Measurements from ENCODE around the gene HSD17B3. TPM values are rescaled to one million over a fixed set of nuclear protein-coding genes. Genes with fewer than 3 reads are reported as not detected.
"Not testable (repeated sequence)": the region's sequence is repeated elsewhere in the genome, so short reads cannot be mapped to it uniquely, and the experiment has no call there.

HSD17B3 gene
- total RNA-seq, 1 donor from 2014 or later = 1.3 TPM

DNA sequence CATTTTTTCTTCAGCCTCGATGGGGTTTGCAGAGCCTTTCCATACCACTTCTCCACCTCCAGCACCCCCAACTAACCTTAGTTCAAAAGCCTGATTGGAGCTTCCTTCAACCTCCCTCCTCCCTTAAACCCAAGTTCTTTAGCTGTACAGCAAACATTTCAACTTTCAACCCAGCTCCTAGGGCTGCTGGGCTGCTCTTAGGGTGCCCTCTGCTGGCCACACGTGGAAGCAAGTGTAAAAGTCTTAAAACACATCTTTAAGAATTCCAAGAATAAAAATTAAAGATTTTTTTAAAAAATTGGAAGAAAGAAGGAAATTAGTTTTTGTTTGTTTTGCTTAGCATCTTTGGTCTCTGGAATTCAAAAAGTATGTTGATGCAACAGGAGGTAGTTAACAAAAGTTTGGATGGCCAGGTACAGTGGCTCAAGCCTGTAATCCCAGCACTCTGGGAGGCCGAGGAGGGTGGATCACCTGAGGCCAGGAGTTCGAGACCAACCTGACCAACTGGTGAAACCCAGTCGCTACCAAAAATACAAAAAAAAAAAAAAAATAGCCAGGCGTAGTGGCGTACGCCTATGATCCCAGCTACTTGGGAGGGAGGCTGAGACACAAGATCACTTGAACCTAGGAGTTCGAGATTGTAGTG, 15.5 kb upstream of the HSD17B3 start:
- intact Hi-C loops (cut with DNase I) = loop anchor here (2.0 kb wide), 1 partner anchor 85 kb away; no protein-coding TSS in a partner anchor
- DNase-seq (peak; percentile 77), ATAC-seq (ENCODE audit: poor library complexity) (peak; percentile 79)

GRCh38 chr9:96309850-96310249, 7.9 kb upstream of the HSD17B3 start:
- DNase-seq (no peak), ATAC-seq (ENCODE audit: poor library complexity) (no peak)
- intact Hi-C loops (cut with DNase I) = no loop called here

DNA sequence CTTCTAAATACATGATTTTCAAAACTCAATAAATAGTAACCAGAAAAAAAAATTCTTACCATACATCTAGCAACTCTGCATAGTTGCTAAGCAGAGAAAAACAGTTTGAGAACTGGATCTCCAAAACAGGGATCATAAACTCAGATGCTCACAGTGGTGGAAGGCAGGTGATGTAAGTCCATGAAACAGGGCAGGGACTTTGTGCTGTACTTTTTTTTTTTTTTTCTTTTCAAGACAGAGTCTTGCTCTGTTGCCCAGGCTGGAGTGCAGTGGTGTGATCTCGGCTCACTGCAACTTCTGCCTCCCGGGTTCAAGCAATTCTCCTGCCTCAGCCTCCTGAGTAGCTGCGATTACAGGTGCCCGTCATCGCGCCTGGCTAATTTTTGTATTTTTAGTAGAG, 5.0 kb upstream of the HSD17B3 start:
- DNase-seq; intact Hi-C loops (cut with DNase I); ATAC-seq (ENCODE audit: poor library complexity): not testable (repeated sequence)

GRCh38 chr9:96305171-96305570, 3.2 kb upstream of the HSD17B3 start:
- ATAC-seq (ENCODE audit: poor library complexity) = no peak
- intact Hi-C loops (cut with DNase I) = no loop called here
- DNase-seq = no peak

DNA sequence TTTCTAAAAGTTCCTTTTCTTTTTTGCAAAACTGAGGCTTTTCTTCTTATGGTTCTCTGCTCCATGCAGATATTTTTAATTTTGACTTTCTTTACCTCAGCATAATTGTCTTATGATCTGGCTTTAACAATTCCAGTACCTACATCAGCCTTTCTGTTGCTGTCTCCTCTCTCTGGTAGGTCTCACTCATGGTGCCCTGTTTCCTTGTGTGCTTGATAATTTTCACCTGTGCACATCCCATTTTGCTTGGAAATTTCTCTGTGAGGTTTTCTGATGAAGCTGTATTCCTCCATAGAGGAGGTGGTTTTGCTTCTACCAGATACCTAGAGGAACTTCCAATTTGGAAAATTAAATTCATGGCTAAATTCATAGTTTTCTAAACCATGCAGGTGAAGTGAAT, 2.3 kb upstream of the HSD17B3 start:
- DNase-seq (no peak), ATAC-seq (ENCODE audit: poor library complexity) (no peak)
- intact Hi-C loops (cut with DNase I) = no loop called here

DNA sequence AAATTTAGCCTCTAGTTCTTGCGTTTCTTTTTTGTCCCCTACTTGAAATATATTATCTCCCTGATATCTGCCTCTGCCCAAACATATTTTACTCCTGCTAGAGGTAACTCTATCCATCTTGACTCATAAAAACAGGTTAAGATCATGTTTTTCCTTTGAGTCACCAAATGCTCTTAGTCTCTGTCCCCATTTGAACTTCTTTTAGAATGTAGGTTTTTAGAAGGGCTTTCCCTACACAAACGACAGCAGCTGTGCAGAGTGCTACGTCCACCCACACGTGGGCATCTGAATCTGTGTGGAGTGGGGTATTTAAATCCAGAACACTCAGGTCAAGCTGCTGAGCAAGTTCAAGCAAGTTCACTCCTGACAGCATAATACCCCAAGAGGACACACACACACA, 2.2 kb downstream of the HSD17B3 start:
- intact Hi-C loops (cut with DNase I) = no loop called here
- ATAC-seq (ENCODE audit: poor library complexity) (no peak), DNase-seq (no peak)

DNA sequence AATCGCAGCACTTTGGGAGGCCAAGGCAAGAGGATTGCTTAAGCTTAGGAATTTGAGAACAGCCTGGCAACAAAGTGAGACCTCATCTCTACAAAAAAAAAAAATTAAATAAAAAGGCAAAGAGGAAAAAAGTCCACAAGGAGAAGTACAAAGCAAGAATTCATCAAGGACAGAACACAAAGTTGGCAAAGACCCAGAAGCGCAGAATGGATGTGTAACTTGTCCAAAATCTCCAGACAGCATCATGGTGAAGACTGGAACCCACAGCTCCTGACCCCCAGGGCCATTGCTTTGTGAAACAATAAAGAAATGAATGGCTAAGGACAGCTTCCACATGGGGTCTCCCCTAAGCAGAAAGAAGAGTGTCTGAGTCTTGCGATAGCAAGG, 7.8 kb downstream of the HSD17B3 start:
- intact Hi-C loops (cut with DNase I) = no loop called here
- DNase-seq (no peak), ATAC-seq (ENCODE audit: poor library complexity) (no peak)

- DNase-seq (no peak), ATAC-seq (ENCODE audit: poor library complexity) (no peak)
- intact Hi-C loops (cut with DNase I) = no loop called here
Observed at GRCh38 chr9:96293498-96294158, 8.3 kb downstream of the HSD17B3 start.

GRCh38 chr9:96289392-96289791, 12.6 kb downstream of the HSD17B3 start:
- intact Hi-C loops (cut with DNase I) = no loop called here
- no peak for ATAC-seq (ENCODE audit: poor library complexity)
- no peak for DNase-seq

- ATAC-seq (ENCODE audit: poor library complexity) = no peak
- intact Hi-C loops (cut with DNase I) = no loop called here
- no peak for DNase-seq
Observed at GRCh38 chr9:96281641-96282040, 20.3 kb downstream of the HSD17B3 start.

GRCh38 chr9:96279932-96280331, 22.0 kb downstream of the HSD17B3 start:
- ATAC-seq (ENCODE audit: poor library complexity) = no peak
- intact Hi-C loops (cut with DNase I) = no loop called here
- DNase-seq = no peak

DNA sequence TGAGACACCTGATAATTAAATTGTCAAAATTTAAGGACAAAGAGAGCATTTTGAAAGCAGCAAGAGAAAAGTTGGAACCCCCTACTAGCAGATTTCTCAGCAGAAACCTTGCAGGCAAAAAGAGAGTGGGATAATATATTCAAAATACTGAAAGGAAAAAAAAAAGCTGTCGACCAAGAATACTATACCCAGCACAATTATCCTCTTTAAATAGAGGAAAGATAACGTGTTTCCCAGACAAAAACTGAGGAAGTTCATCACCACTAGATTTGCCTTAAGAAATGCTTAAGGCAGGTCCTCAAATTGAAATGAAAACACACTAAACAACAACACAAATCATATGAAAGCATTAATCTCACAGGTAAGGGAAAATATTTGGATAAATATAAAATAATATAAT, 27.0 kb downstream of the HSD17B3 start:
- intact Hi-C loops (cut with DNase I) = no loop called here
- no peak for DNase-seq
- no peak for ATAC-seq (ENCODE audit: poor library complexity)

DNA sequence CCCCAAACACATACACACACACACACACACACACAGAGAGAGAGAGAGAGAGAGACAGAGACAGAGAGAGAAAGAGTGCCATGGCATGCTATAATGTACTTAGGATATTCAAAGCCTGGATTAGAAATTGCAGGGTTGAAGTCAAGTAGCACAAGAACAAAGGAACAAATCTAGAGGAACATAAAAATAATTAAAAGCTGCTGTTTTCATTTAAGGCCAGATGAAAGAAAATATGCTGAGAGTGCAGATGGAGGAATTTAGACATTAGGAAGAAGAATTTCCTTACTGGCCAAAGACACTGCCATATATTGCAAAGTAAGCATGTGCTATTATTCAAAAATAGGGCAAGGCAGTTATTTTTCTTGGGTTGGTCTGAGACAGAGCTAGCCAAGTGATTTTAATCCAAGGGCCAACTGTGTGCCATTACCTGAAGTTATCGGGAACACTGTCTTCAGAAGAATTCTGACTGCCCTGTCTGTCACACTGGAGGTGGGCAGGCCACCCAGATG, 31.7 kb downstream of the HSD17B3 start:
- DNase-seq (no peak), ATAC-seq (ENCODE audit: poor library complexity) (no peak)
- intact Hi-C loops (cut with DNase I) = no loop called here

GRCh38 chr9:96258967-96259366, 43.0 kb downstream of the HSD17B3 start:
- intact Hi-C loops (cut with DNase I) = no loop called here
- ATAC-seq (ENCODE audit: poor library complexity) (no peak), DNase-seq (no peak)

DNA sequence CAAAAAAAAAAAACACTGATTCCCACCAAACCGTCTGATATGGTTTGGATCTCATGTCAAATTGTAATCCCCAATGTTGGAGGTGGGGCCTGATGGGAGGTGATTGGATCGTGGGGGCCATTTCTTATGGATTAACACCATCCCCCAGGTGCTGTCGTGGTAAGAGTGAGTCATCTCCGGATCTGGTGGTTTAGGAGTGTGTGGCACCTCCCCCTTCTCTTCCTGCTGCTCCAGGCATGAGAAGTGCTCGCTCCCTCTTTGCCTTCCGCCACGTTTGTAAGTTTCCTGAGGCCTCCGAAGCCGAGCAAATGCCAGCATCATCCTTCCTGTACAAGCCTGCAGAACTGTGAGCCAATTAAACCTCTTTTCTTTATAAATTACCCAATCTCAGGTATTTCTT, 45.2 kb downstream of the HSD17B3 start:
- ATAC-seq (ENCODE audit: poor library complexity) (no peak), DNase-seq (no peak)
- intact Hi-C loops (cut with DNase I) = no loop called here

GRCh38 chr9:96255698-96256097, 46.3 kb downstream of the HSD17B3 start:
- no peak for DNase-seq
- intact Hi-C loops (cut with DNase I) = no loop called here
- ATAC-seq (ENCODE audit: poor library complexity) = no peak

- ATAC-seq (ENCODE audit: poor library complexity) (no peak), DNase-seq (no peak)
- intact Hi-C loops (cut with DNase I) = no loop called here
Observed at GRCh38 chr9:96253059-96253696, 48.8 kb downstream of the HSD17B3 start.

DNA sequence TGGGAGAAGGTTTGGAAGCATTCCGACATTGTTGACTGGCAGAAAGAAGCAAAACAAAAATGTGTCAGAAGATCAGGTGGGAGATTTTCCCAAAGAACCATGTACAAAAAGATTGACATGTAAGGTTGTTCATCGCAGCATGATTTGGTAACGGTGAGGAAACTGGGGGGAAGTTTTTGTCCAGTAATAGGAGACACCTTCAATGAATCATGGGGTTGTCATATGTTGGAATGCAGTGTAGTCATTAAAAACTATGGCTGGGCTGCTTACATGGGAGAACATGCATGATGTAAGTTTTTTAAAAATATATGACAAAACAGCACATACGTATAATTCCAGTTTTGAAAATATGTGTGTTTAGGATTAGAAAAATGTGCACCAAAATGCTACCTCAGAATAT, 50.5 kb downstream of the HSD17B3 start:
- intact Hi-C loops (cut with DNase I) = no loop called here
- DNase-seq = no peak
- ATAC-seq (ENCODE audit: poor library complexity) = no peak

DNA sequence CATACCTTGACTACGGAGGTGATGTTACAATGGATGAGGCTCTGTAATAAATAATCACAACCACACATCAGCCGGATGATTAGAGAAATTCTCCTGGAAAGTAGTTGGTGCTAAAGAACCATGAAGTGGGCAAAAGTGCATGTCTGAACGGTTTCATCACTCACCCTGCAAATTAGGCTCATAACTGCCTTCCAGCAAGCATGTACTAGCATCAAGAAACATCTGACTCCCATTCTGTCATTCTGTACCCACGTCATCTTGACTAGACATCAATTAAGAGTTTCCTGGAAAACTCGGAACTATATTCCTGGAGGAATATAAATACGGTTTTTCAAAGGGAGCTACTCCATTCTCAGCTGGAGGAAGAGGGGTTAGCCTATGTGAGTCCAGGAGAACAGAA, 52.2 kb downstream of the HSD17B3 start:
- intact Hi-C loops (cut with DNase I) = no loop called here
- DNase-seq (no peak), ATAC-seq (ENCODE audit: poor library complexity) (no peak)

- intact Hi-C loops (cut with DNase I) = no loop called here
- ATAC-seq (ENCODE audit: poor library complexity) = no peak
Observed at GRCh38 chr9:96246267-96246671, 55.7 kb downstream of the HSD17B3 start.

More at GRCh38 chr9:96246267-96246671, 55.7 kb downstream of the HSD17B3 start:
- no peak for DNase-seq
